HG03521 (cell line): ENCODE measurements around the gene CARHSP1.
"Not testable (repeated sequence)": the region's sequence is repeated elsewhere in the genome, so short reads cannot be mapped to it uniquely, and the experiment has no call there.

ENCODE experiments used
- ATAC-seq: cut with Tn5 transposase; IDR thresholded peaks from one replicate; pipeline ENCODE4 v1.9.1; 2021; ENCODE audit warnings: mild to moderate bottlenecking, moderate library complexity; ENCODE audit not compliant: unreplicated experiment

CARHSP1 gene

DNA sequence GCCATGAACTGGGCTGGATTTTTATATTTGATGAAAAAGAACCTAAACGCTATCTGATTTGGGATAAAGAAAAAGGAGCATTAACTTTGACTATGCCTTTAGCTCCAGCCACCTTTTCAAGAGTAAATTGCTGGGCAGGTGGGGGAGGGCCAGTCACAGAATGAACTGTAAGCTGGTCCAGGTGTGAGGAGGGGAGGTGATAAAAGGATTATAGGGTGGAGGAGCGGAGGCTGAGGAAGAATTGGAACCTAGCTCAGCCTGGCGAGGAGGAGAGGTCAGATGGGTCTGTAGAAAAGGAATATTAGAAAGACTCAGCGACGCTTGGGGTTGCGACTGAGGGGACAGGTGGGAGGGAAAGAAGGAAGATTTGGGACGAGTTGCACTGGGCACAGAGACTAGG is 32.0 kb downstream of the CARHSP1 start:
- ATAC-seq, result not testable (repeated sequence)

DNA sequence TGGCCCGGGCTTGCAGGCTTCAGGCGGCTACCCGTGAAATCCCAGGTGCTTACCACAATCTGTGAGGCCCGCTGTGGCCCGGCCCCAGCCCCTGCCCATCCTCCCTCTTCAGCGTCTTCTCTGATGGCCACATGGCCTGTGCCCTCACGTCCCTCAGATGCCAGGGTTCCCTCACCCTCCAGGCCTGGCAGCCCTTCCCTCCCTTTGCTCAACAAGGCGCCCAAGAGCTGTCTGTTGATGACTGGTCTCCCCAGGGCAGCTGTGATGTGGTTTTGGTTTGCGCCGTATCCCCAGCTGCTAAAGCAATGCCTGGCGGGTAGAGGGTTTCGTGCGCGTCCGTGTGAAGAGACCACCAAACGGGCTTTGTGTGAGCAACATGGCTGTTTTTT is 36.1 kb downstream of the CARHSP1 start:
- ATAC-seq, result no peak

DNA sequence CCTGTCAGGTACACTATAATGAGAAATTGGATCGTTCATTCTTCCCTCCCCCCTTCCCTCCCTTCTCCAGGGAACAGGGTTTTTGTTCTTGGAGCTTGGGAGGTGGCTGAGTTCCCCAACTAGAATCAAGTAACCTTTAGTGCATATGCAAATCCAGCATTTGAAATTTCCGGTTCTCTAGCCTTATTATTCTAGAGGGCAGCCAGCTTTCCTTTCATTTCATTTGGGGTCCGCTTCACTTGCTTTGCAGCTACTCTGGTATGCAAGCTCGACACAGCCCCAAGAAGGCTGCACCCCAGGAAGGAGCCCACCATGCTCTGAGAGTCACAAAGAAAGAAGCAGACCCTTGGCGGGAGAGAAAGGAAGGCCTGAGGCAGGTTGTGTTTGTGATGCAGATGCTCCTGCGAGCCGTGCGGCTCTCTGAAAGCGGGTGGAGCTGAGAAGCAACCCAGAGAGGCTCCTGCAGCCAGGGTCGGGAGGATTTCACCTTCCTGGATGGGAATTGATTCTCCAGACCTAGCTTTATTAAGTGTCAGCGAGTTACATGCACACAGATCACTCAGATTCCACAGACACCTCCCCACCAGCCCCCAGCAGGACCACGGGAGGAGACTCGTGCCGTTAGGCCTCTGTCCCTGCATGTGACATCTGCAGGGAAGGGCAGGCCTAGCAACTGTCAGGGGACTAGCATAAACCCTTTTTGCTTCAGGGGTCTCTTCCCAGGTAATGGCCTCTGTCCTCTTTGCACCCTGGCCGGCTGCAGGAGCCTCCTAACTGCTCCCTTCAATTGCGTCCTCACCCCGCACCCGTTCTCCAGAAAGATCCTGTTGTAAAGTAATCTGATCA is 36.7 kb downstream of the CARHSP1 start:
- ATAC-seq, result no peak

- no peak for ATAC-seq
Measured at GRCh38 chr16:8831450-8831849, 37.4 kb downstream of the CARHSP1 start.

DNA sequence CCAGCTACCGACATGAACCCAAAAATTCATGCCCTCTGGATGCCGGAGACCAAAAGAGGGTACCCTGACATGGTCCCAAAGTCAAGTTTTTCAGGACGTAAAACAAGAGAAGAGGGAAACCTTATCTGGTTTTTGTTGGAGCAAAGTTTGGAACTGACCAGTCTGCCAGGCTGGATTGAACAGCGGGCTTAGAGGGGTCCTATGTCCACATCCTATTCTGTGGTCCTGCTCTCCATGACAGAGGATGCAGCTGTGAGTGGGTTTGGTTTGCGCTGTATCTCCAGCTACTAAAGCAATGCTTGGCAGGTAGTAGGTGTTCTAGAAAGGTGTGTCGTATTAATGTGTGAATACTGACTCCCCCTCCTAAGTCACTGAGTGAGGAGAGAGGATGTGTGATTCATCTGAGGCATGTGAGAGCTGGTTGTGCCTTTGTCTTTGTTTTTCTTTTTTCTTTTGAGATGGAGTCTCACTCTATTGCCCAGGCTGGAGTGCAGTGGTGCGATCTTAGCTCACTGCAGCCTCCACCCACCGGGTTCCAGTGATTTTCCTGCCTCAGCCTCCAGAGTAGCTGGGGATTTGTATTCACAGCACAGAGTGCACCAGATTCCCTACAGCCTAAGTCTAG is 40.2 kb downstream of the CARHSP1 start:
- ATAC-seq, result no peak

DNA sequence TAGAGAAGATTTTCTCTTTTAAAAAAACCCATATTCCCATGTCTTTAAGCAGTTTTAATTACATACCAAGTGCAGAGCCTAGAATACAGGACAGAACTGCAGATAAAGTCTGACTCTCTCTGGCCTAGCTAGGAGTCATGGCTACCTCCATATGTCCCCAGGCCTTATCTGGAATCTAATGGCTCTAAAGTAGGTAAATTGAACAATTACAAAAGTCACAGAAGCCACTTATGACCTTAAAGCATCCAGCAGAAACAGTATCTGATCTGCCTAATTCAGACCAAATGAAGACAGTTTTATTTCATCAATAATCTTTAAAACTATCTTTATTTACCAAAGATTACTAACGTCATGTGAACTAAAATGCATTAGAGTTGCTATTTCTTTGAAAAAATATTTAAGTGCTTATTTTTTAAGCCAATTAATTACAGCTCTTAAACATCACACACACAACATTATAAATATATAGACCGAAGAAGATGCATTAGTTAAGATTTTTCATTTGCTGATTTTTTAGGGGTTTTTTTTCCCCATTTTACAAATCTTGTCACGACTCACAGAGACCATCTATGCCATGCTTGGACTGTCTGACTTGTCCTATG is 42.4 kb downstream of the CARHSP1 start:
- no peak for ATAC-seq

DNA sequence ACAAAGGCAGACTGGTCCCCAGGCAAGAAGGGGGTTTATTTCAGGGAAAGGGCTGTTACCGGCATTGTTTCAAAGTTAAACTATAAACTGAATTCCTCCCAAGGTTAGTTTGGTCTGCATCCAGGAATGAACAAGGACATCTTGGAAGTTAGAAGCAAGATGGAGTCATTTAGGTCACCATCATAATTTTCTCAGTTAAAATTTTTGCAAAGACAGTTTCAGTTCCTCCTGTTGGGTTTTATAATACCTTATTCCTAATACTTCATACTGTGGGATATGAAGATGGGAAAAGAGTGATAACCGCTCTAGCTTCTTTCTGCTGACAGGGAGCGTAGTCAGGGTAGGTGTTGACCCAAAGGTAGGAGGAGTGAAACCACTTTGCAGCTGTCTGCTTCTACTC is 46.4 kb downstream of the CARHSP1 start:
- ATAC-seq, result no peak

DNA sequence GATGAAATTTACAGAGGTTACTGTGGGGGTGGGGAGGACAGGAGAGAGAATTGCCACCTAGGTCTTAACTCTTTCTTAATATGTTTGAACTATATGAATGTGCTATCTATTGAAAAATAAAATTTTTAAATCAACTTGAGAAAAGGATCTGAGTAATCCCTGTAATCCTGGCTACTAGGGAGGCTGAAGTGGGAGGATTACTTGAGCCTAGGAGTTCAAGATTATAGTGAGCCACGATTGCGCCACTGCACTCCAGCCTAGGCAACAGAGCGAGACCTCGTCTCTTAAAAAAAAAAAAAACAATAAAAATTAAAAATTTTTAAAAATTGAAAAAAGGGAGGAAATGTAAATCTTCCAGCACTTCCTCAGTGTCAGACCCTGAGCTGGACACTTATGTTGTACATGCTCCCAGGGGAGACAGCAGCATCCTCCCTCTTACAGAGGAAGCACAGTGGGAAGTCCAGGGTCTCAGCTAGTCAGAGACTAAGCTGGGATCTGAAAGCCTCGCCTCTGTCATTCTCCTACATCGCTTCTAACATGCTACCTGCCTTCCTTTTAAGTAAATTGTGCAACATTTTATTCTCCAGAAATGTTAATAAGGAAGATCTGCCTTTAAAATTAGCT is 49.3 kb downstream of the CARHSP1 start:
- ATAC-seq, result no peak

DNA sequence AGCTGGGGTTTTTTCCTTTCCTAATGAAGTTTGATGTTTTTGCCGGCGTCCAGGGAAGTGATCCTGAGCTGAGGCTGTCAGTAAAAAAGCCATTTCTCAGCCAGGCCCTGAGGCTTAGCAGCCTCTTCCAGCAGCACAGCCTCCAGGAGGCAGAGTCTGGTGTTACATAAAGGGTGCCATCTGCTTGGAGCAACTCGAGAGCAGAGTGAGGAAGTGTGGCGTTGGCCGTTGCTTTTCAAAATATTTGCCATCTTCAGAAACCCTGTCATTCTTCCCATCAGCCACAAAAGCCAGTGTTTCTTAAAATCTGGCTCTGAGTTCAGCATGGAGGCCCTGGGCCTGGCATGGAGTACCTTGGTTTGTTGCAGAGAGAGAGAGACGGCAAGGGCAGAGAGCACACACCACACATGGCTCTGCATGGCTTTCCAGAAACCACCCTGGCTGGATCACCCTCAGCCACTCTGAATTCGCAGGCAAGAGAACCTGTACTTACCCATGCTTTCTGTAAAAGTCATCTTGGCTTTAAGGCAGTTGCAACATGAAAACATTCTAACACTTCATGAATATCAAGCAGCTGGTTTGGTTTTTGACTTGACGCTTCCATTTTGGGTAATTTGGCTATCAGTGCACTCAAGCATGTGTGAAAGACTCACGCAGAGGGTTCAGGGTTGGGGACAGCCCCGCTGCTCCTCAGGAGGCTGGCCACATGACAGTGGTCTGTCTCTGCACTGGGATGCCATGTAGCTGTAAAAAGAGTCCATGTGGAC is 50.1 kb downstream of the CARHSP1 start:
- no peak for ATAC-seq

DNA sequence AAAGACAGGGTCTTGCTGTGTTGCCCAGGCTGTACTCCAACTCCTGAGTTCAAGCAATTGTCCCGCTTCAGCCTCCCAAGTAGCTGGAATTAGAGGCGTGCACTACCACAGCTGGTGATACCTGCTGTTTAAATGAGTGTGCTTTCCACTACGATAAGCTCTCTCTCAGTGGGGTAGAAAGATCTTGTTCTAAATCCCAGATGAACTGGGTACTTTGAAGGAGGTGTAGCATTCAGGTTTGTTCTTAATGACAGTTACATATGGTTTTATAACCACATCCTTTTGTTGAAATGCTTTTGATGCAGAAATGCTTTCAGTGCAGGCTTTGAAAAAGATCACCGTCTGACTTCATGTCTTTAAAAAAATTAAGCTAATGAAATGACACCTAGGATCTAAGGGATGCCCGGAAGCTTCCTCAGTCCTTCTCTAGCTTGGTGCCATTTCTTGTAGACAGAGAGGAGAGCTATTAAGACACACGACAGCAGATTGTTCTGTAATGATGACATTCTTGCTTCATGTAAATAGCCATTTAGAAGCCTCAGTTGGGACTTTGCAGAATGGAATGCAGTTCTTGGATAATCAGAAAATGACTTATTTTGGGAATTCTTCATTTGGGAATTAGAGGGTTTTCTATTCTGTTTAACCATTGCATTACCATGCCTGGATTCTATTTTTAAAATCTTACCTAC is 51.7 kb downstream of the CARHSP1 start:
- no peak for ATAC-seq

DNA sequence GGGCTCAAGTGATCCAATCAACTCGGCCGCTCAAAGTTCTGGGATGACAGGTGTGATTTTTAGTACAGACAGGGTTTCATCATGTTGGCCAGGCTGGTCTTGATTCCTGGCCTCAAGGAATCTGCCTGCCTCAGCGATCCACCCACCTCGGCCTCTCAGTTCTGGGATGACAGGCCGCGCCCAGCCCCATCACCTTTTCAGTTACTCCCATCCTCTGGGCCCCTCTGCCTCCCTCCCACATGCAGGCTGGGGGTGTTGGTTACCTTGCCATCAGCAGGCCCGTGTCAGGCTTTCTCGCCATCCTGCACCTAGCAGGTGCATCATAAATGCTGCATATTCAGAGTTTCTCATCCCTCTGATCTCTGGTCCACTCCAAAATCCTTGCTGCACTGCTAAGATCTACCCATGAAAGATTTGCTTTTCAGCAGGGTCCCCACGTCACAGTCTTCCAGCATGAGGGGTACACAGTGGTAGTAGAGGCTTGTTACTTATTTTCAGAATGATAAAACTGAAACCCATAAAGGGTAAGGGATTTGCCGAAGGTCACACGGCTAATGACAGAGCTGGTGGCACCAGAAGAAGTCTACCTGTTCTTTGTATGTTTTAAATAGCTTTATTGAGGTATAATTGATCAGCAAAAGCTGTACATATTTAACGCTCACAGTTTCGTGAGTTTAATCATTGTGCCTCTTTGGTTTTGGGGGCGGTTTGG is 54.6 kb downstream of the CARHSP1 start:
- ATAC-seq, result no peak

DNA sequence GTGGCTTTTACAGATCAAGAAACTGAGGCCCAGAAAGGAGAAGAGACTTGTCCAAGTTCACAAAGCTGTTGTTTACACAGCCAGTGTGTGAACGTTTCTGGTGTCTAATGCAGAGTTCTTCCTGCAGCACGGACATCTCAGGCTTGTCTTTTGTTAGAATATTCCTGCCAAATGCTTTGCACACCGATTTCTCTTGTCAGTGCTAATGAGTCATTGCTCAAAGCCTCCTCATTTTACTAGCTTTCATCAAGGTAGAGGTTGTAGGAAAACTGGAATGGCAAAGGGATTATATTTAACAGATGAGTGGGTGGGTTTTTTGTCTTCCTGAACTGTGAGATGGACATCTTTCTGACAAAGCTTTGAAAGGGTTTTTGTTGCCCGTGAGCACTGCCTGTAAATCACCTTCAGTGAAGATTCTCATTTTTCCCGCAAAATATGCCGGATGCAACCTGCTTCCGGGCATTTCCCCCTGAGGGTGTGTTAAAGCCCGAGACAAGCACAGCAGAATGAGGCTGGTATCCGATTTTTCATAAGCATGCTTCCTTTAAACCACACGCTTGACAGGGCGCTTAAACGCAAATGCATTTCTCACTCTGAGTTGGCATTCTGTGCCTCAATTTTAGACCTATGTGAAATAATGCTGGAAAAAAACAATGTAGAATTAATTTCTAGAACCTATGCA is 56.5 kb downstream of the CARHSP1 start:
- ATAC-seq, result no peak

DNA sequence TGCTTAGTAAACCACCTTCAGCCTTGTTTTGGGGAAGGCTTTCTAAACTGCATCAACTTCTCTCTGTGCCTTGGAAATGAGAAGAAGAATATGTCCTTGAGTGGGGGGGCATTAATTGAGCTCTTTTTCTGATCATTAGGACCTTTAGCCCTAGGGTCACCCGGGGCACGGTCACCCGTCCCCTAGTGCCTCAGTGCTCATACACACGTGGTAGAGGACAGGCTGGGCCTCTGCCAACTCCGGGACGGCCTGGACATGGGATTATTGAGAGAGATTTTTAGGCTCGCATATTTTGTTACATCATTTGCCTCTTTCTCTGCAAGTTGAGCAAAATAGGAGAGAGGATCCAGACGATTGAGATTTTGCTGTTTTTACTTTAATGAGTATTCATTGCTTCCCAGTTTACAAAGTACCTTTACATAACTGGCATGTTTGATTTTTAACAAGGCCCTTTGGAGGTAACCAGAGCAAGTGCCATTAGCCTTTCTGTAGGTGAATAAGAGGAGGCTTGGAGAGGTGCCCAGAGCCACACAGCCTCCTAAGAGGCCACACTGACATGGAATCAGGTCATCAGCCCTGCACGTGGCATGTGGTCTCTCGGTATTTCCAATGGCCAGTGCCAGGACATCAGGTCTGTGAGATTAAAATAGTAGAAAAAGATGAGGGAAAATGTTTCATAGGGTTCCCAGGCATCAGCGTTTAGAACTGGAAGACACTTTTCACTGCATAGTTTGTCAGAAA is 60.0 kb downstream of the CARHSP1 start:
- no peak for ATAC-seq

DNA sequence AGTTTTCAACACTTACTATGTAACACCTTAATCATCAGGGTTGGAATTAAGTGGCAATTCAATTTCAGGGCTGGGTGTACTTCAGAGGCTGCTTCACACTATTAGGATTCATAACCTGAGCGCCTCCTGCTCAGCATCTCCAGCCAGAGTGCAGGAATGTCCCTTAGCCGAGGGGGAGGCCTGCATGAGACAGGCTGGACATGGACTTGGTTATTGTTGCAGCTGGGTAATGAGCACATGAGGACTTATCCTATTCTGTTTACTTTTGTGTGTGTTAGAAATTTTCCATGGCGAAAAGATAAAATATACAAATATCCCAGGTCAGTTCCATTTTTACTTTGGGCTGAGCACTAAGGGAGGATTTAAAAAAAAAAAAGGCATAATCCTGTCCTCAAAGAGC is 60.8 kb downstream of the CARHSP1 start:
- ATAC-seq, result no peak

DNA sequence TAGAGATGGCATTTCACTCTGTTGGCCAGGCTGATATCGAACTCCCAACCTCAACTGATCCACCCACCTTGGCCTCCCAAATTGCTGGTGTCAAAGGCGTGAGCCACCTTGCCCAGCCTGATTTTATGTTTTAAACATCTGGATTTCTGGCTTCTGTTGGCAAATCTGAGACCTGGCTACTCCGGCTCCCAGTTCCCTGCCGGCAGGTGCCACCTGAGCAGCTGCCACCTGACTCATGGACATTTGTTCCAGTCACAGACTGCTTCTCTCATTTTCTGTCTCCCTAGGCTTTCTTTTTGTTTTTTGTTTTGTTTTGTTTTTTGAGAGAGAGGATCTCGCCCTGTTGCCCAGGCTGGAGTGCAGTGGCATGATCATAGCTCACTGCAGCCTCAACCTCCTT is 61.6 kb downstream of the CARHSP1 start:
- ATAC-seq, result no peak

GRCh38 chr16:8806272-8806983 is 62.4 kb downstream of the CARHSP1 start:
- no peak for ATAC-seq

DNA sequence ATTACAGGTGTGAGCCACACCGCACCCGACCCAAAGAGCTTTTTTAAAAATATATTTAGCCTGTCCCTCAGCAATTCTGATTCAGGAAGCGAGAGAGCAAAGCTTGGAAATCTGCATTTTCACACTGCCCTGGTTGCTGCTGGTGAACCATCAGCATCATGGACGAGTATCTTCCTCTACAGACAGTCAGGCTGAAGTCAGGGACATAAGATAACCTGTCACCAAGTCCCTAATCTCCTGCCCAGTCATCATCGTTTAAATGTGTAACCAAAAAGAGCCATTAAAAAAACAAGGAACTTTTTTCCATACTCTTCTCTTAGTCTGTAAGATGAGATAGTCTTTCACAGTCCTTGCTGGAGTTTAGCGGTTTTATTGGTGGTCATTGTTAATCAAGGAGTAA is 64.5 kb downstream of the CARHSP1 start:
- ATAC-seq, result no peak

DNA sequence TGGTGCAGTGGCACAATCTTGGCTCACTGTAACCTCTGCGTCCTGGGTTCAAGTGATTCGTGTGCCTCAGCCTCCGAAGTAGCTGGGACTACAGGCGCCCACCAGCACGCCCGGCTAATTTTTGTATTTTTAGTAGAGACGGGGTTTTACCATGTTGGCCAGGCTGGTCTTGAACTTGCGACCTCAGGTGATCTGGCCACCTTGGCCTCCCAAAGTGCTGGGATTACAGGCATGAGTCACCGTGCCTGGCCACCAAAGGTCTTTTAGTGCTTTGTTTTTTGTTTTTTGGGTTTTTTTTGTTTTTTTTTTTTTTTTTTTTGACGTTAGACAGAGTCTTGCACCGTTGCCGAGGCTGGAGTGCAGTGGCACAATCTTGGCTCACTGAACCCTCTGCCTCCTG is 65.1 kb downstream of the CARHSP1 start:
- not testable (repeated sequence) for ATAC-seq
